GM12892 (cell line): ENCODE results near the gene ALG8.

Experiments used
- POLR2A ChIP-seq: IDR thresholded peaks from 2 replicates; pipeline ENCODE4 v1.6.1; 2011; ENCODE audit warnings: low read depth, low read length, control low read depth
- POLR2AphosphoS5 ChIP-seq: IDR thresholded peaks from 2 replicates; pipeline ENCODE4 v1.6.1; 2011; ENCODE audit warnings: low read depth, low read length, control low read depth

GRCh38 chr11:78179459-78180071 lies 40.1 kb upstream of the ALG8 start:
- TF ChIP-seq POLR2AphosphoS5 (no peak), POLR2A (no peak)
